ENCODE results near the gene DOCK7. TPM values are rescaled to one million over a fixed set of nuclear protein-coding genes. Genes with fewer than 3 reads are reported as not detected.

The DOCK7 gene
- total RNA-seq (10 to 100 TPM in 7 of 10 donors, 1 to 10 TPM in 3; 8.6 to 17.1 (median 11.4) TPM), polyA plus RNA-seq (1 to 10 TPM; 3.5 to 5.0 TPM)
- long read RNA-seq, donor 1, partial matches to known transcripts = 0 of 1 reads
- long read RNA-seq, donor 1, other reads (novel, unspliced or antisense) = 0 of 1 reads
- long read RNA-seq, donor 2, full-length matches to known transcripts = 1 of 2 reads
- long read RNA-seq, donor 2, partial matches to known transcripts = 0 of 2 reads
- long read RNA-seq, donor 2, other reads (novel, unspliced or antisense) = 1 of 2 reads
- long read RNA-seq, donor 3, partial matches to known transcripts = 2 of 2 reads
- long read RNA-seq, donor 3, other reads (novel, unspliced or antisense) = 0 of 2 reads

GRCh38 chr1:62687903-62688686 lies at the start of gene DOCK7:
Gene DOCK7 (minus strand): TSS chr1:62688386. CDS start chr1:62688264, 122 bp downstream.
- Histone ChIP-seq H3K4me1 (peaks cover 5 to 58% (median 27%) of the 10 kb centered on the region in 9 donors), H3K36me3 (no peaks in the 10 kb centered on the region), H3K27ac (peak within 1 kb of the TSS; percentile 47 to 91 (median 82)), H3K27me3 (peaks cover 0 to 5% (median 0%) of the 10 kb centered on the region in 7 donors), H3K4me3 (peak within 1 kb of the TSS; percentile 75 to 90 (median 82)), H3K9me3 (no peaks in the 10 kb centered on the region)
- ATAC-seq (peak; percentile 87 to 93 (median 88)), DNase-seq (peak; percentile 75 to 83)
- TF ChIP-seq CTCF (IDR thresholded peaks at IDR 0.05) = no peak
- intact Hi-C loops (cut with DNase I) = no loop called here
- 0 to 1% methylated on average over 104 to 107 of the region's 107 CpGs for WGBS, 2 donors

- 55 to 63% methylated on average over 3 of the region's 3 CpGs for WGBS, 2 donors
- Histone ChIP-seq H3K4me3 (no peak overlapping the region), H3K9me3 (no peaks in the 10 kb centered on the region), H3K27me3 (peaks cover 0 to 21% (median 4%) of the 10 kb centered on the region in 7 donors), H3K27ac (peak overlapping the region in 1 of 10 donors; percentile 43), H3K4me1 (peaks cover 0 to 27% (median 12%) of the 10 kb centered on the region in 9 donors), H3K36me3 (no peaks in the 10 kb centered on the region)
- intact Hi-C loops (cut with DNase I) = loop anchor here in 1 of 10 donors (5.0 kb wide), 1 partner anchor 223 kb away; no protein-coding TSS in a partner anchor
- no peak for TF ChIP-seq CTCF (IDR thresholded peaks at IDR 0.05)
- no peak for DNase-seq
- ATAC-seq = peak in 6 of 8 donors; percentile 33 to 79 (median 62)
Measured at GRCh38 chr1:62735491-62736171, 47.4 kb upstream of the DOCK7 start.

GRCh38 chr1:62732331-62732730 lies 44.1 kb upstream of the DOCK7 start:
- ATAC-seq = no peak
- Histone ChIP-seq H3K27ac (no peak overlapping the region), H3K36me3 (no peaks in the 10 kb centered on the region), H3K4me1 (peaks cover 0 to 27% (median 12%) of the 10 kb centered on the region in 9 donors), H3K4me3 (no peak overlapping the region), H3K9me3 (no peaks in the 10 kb centered on the region), H3K27me3 (peaks cover 0 to 36% (median 7%) of the 10 kb centered on the region in 7 donors)
- DNase-seq = no peak
- intact Hi-C loops (cut with DNase I) = no loop called here
- peak in 1 of 9 donors; percentile 9 for TF ChIP-seq CTCF (IDR thresholded peaks at IDR 0.05)
- WGBS, 2 donors = 77 to 79% methylated on average over 3 of the region's 3 CpGs

GRCh38 chr1:62728963-62729362 lies 40.8 kb upstream of the DOCK7 start:
- ATAC-seq = no peak
- intact Hi-C loops (cut with DNase I) = loop anchor here in 1 of 10 donors (5.0 kb wide), 1 partner anchor 37 kb away; no protein-coding TSS in a partner anchor
- no peak overlapping the region for H3K4me3 ChIP-seq

More at GRCh38 chr1:62728963-62729362, 40.8 kb upstream of the DOCK7 start:
- peaks cover 0 to 39% (median 7%) of the 10 kb centered on the region in 7 donors for H3K27me3 ChIP-seq
- H3K4me1 ChIP-seq = peaks cover 5 to 26% (median 13%) of the 10 kb centered on the region in 9 donors
- 82 to 87% methylated on average over 5 of the region's 5 CpGs for WGBS, 2 donors
- DNase-seq = no peak
- H3K9me3 ChIP-seq = no peaks in the 10 kb centered on the region
- H3K36me3 ChIP-seq = no peaks in the 10 kb centered on the region
- H3K27ac ChIP-seq = no peak overlapping the region
- TF ChIP-seq CTCF (IDR thresholded peaks at IDR 0.05) = no peak

All from heart right ventricle (tissue), 16 donors.